ENCODE data around the gene FGFBP3. TPM values are rescaled to one million over a fixed set of nuclear protein-coding genes. Genes with fewer than 3 reads are reported as not detected.

FGFBP3 gene
- polyA plus RNA-seq, 3 donors: 0.30 to 0.45 (median 0.32) TPM

DNA sequence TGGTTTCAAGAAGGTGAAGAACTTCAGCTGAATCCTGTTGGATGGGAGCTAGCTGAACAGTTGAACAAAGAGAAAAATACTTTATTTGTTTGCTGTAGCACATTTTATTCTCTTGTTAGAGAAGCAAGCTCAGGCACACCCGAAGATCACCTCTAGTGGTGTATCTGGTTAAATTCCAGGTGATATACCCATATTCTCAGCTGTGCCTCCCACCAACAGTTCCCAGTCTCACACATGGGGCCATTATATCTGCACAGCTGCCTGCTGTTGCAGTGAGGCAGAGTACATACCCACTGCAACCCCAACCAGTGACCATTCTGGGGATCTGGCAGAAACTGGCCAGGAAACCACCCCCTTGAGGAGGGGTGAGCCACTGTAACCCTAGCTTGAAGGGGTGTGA, 23.5 kb upstream of the FGFBP3 start:
- WGBS (ENCODE audit: insufficient coverage): no CpG with 5 or more reads among the region's 1 CpG
- Histone ChIP-seq H3K4me2 (replicated peaks; ENCODE audit: extremely low read depth, low read length, poor library complexity, severe bottlenecking) (no peak overlapping the region), H3K36me3 (replicated peaks in 1 of 2; ENCODE audit: control insufficient read depth in 1 of 2, insufficient read depth in 2 of 2, low read length in 2 of 2) (peaks cover 22 to 48% of the 10 kb centered on the region in 2 donors), H3K27me3 (ENCODE audit: control insufficient read depth in 2 of 2, insufficient read depth in 2 of 2, low read length in 2 of 2) (no peaks in the 10 kb centered on the region), H3K79me2 (ENCODE audit: insufficient read depth, low read length) (peaks cover 100% of the 10 kb centered on the region), H2AFZ (ENCODE audit: insufficient read depth, low read depth, low read length, poor library complexity, severe bottlenecking) (no peak overlapping the region), H3K9me3 (replicated peaks in 1 of 2; ENCODE audit: control insufficient read depth in 1 of 2, insufficient read depth in 1 of 2, low read length in 2 of 2) (no peaks in the 10 kb centered on the region), H4K20me1 (ENCODE audit: insufficient read depth, low read length) (peaks cover 100% of the 10 kb centered on the region), H3K27ac (ENCODE audit: low read depth in 1 of 2, low read length in 2 of 2) (peak overlapping the region in 1 of 2 donors; percentile 11), H3K4me3 (replicated peaks in 1 of 3; ENCODE audit: low read depth in 2 of 3, low read length in 3 of 3) (no peak overlapping the region), H3K9ac (ENCODE audit: insufficient read depth, low read length, poor library complexity, severe bottlenecking) (no peak overlapping the region), H3K4me1 (ENCODE audit: control insufficient read depth in 1 of 2, insufficient read depth in 2 of 2, low read length in 2 of 2) (peaks cover 18% of the 10 kb centered on the region in 2 donors)
- no peak for DNase-seq
- TF ChIP-seq, protein P1, sequence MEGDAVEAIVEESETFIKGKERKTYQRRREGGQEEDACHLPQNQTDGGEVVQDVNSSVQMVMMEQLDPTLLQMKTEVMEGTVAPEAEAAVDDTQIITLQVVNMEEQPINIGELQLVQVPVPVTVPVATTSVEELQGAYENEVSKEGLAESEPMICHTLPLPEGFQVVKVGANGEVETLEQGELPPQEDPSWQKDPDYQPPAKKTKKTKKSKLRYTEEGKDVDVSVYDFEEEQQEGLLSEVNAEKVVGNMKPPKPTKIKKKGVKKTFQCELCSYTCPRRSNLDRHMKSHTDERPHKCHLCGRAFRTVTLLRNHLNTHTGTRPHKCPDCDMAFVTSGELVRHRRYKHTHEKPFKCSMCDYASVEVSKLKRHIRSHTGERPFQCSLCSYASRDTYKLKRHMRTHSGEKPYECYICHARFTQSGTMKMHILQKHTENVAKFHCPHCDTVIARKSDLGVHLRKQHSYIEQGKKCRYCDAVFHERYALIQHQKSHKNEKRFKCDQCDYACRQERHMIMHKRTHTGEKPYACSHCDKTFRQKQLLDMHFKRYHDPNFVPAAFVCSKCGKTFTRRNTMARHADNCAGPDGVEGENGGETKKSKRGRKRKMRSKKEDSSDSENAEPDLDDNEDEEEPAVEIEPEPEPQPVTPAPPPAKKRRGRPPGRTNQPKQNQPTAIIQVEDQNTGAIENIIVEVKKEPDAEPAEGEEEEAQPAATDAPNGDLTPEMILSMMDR (IDR thresholded peaks at IDR 0.05): no peak
- Mint-ChIP-seq H3K4me3 (no peak overlapping the region), H3K9me3 (no peaks in the 10 kb centered on the region), H3K27me3 (ENCODE audit: low read depth in 3 of 3) (no peaks in the 10 kb centered on the region), H3K27ac (peak overlapping the region in 3 of 7 donors; percentile 4 to 78 (median 38)), H3K4me1 (peaks cover 33% of the 10 kb centered on the region), H3K36me3 (peaks cover 31 to 50% of the 10 kb centered on the region in 2 donors)
- intact Hi-C loops (cut with micrococcal nuclease): no loop called here

DNA sequence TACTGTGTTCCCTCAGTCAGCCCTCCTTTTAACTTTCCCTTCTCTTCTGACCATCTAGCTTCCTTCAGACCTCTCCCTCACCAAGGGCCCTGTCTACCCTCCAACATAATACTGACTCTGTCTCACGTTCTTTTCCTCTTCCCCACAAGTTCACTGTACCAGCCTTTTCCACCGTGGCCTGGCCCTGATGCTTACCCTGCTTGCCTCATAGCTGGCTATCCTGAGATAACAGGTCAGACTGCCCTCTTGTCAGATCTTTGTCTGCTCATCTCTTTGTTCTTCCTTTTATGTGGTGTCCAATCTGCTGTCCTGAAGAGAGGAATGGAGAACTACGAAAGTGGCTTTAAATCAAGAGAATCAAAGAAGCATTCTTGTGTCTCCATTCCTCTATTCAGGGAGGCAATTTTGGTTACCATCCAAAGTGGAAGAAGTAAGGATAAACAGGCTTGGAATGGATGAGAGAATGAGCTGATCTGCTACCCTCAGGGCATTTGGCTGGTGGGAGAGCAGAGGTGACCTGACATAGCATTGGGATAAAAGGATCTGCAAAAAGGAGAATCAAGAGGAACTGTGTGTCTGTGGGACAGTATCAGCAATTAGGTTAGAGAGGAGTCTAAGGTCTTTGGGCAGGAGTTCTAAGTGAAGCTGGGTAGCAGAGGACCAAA, 22.4 kb upstream of the FGFBP3 start:
- Mint-ChIP-seq H3K4me3 (no peak overlapping the region), H3K36me3 (peaks cover 28 to 40% of the 10 kb centered on the region in 2 donors), H3K27ac (peak overlapping the region; percentile 10 to 87 (median 39)), H3K4me1 (peaks cover 40% of the 10 kb centered on the region), H3K27me3 (ENCODE audit: low read depth in 3 of 3) (no peaks in the 10 kb centered on the region), H3K9me3 (no peaks in the 10 kb centered on the region)
- no peak overlapping the region for H2AFZ ChIP-seq (ENCODE audit: insufficient read depth, low read depth, low read length, poor library complexity, severe bottlenecking)
- H3K9ac ChIP-seq (ENCODE audit: insufficient read depth, low read length, poor library complexity, severe bottlenecking): no peak overlapping the region
- no peak overlapping the region for H3K4me2 ChIP-seq (replicated peaks; ENCODE audit: extremely low read depth, low read length, poor library complexity, severe bottlenecking)
- no peaks in the 10 kb centered on the region for H3K9me3 ChIP-seq (replicated peaks in 1 of 2; ENCODE audit: control insufficient read depth in 1 of 2, insufficient read depth in 1 of 2, low read length in 2 of 2)
- WGBS (ENCODE audit: insufficient coverage): 95% methylated on average over 2 of the region's 3 CpGs
- TF ChIP-seq, protein P1 (IDR thresholded peaks at IDR 0.05): no peak
- H3K79me2 ChIP-seq (ENCODE audit: insufficient read depth, low read length): peaks cover 100% of the 10 kb centered on the region
- H3K27ac ChIP-seq (ENCODE audit: low read depth in 1 of 2, low read length in 2 of 2): peak overlapping the region in 1 of 2 donors; percentile 11
- intact Hi-C loops (cut with micrococcal nuclease): no loop called here
- no peaks in the 10 kb centered on the region for H3K27me3 ChIP-seq (ENCODE audit: control insufficient read depth in 2 of 2, insufficient read depth in 2 of 2, low read length in 2 of 2)
- H4K20me1 ChIP-seq (ENCODE audit: insufficient read depth, low read length): peaks cover 95% of the 10 kb centered on the region
- H3K36me3 ChIP-seq (replicated peaks in 1 of 2; ENCODE audit: control insufficient read depth in 1 of 2, insufficient read depth in 2 of 2, low read length in 2 of 2): peaks cover 15 to 37% of the 10 kb centered on the region in 2 donors
- no peak overlapping the region for H3K4me3 ChIP-seq (replicated peaks in 1 of 3; ENCODE audit: low read depth in 2 of 3, low read length in 3 of 3)
- H3K4me1 ChIP-seq (ENCODE audit: control insufficient read depth in 1 of 2, insufficient read depth in 2 of 2, low read length in 2 of 2): peaks cover 18 to 24% of the 10 kb centered on the region in 2 donors
- DNase-seq: no peak

All from CD14-positive monocyte (primary cell).